ENCODE data around the gene AMFR.

DNA sequence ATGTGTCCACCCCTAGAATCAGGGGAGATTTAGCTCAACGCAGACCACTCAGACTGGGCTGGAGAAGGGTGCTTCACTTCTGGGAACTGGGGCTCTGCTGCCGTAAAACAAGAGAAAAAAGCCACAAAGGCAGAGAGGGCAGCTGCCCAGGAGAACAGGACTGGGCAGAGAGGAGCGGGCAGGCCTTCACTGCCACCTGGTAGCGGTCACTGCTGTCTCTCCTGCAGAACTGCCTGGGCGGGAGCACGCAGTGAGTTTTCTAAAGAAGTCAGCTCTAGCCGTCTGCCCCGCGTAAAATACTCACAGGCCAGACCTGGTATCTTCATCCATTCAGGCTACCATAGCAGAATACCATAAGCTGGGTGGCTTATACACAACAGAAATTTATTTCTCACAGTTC, 103.8 kb downstream of the AMFR start:
- TF ChIP-seq CTCF (tag by site-specific recombination; IDR thresholded peaks at IDR 0.05) (no peak), ZBTB20 (tag by site-specific recombination; IDR thresholded peaks at IDR 0.05) (no peak), ZNF146 (tag by site-specific recombination; IDR thresholded peaks at IDR 0.05) (no peak)
